HG03565 (cell line): ENCODE results near the gene KLK2.

Experiments
- ATAC-seq: cut with Tn5 transposase; IDR thresholded peaks from one replicate; pipeline ENCODE4 v1.9.1; 2021; ENCODE audit warnings: mild to moderate bottlenecking, moderate library complexity; ENCODE audit not compliant: unreplicated experiment

KLK2 gene

DNA sequence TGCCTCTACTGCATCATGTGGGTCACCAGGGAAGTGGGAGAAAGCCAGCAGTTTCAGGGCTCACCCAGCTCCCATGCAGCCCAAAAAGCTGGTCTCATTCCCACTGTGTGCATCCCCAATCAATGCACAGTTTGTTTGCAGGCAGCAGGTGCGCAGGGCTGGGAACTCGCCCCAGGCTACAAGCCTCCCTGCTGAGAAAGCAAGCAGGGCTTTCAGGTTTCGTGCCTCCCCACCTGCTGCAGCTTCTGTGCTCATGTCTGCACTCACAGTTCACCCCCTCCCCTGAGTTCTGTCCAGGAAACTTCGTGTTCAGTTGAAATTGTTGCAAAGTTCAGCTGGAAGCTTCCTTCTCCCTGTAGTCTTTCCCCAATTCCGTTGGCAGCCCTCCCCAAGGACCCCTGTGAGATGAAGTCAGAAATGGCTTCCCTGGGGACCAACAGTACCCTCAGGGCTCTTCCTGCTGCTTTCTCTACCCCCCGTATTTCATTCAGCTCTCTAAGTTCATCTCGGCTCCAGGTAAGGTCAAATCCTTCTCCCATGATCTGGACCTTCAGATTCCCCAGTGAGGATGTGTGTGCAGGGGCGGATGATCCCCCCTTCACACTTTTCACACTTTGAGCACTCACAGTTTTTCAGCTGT is 28.8 kb upstream of the KLK2 start:
- no peak for ATAC-seq

DNA sequence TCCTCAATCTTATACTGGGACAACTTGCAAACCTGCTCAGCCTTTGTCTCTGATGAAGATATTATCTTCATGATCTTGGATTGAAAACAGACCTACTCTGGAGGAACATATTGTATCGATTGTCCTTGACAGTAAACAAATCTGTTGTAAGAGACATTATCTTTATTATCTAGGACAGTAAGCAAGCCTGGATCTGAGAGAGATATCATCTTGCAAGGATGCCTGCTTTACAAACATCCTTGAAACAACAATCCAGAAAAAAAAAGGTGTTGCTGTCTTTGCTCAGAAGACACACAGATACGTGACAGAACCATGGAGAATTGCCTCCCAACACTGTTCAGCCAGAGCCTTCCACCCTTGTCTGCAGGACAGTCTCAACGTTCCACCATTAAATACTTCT is 22.5 kb upstream of the KLK2 start:
- no peak for ATAC-seq

DNA sequence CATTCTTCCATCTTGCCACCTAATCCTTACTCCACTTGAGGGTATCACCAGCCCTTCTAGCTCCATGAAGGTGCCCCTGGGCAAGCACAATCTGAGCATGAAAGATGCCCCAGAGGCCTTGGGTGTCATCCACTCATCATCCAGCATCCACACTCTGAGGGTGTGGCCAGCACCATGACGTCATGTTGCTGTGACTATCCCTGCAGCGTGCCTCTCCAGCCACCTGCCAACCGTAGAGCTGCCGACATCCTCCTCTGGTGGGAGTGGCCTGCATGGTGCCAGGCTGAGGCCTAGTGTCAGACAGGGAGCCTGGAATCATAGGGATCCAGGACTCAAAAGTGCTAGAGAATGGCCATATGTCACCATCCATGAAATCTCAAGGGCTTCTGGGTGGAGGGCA is 21.6 kb upstream of the KLK2 start:
- no peak for ATAC-seq

DNA sequence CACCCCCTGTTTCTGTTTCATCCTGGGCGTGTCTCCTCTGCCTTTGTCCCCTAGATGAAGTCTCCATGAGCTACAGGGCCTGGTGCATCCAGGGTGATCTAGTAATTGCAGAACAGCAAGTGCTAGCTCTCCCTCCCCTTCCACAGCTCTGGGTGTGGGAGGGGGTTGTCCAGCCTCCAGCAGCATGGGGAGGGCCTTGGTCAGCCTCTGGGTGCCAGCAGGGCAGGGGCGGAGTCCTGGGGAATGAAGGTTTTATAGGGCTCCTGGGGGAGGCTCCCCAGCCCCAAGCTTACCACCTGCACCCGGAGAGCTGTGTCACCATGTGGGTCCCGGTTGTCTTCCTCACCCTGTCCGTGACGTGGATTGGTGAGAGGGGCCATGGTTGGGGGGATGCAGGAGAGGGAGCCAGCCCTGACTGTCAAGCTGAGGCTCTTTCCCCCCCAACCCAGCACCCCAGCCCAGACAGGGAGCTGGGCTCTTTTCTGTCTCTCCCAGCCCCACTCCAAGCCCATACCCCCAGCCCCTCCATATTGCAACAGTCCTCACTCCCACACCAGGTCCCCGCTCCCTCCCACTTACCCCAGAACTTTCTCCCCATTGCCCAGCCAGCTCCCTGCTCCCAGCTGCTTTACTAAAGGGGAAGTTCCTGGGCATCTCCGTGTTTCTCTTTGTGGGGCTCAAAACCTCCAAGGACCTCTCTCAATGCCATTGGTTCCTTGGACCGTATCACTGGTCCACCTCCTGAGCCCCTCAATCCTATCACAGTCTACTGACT is 18.4 kb upstream of the KLK2 start, which contains the start of gene KLK3:
KLK3 (plus strand) TSS at position 280 of the 775 bp plus-strand sequence; CDS start at position 321, 41 bp downstream.
- no peak for ATAC-seq

DNA sequence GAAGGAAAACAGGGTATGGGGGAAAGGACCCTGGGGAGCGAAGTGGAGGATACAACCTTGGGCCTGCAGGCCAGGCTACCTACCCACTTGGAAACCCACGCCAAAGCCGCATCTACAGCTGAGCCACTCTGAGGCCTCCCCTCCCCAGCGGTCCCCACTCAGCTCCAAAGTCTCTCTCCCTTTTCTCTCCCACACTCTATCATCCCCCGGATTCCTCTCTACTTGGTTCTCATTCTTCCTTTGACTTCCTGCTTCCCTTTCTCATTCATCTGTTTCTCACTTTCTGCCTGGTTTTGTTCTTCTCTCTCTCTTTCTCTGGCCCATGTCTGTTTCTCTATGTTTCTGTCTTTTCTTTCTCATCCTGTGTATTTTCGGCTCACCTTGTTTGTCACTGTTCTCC is 15.9 kb upstream of the KLK2 start:
- no peak for ATAC-seq

DNA sequence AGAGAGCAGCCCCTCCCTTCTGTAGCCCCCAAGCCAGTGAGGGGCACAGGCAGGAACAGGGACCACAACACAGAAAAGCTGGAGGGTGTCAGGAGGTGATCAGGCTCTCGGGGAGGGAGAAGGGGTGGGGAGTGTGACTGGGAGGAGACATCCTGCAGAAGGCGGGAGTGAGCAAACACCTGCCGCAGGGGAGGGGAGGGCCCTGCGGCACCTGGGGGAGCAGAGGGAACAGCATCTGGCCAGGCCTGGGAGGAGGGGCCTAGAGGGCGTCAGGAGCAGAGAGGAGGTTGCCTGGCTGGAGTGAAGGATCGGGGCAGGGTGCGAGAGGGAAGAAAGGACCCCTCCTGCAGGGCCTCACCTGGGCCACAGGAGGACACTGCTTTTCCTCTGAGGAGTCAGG is 14.4 kb upstream of the KLK2 start:
- ATAC-seq, result no peak

DNA sequence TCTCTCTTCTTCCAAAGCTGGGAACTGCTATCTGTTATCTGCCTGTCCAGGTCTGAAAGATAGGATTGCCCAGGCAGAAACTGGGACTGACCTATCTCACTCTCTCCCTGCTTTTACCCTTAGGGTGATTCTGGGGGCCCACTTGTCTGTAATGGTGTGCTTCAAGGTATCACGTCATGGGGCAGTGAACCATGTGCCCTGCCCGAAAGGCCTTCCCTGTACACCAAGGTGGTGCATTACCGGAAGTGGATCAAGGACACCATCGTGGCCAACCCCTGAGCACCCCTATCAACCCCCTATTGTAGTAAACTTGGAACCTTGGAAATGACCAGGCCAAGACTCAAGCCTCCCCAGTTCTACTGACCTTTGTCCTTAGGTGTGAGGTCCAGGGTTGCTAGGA is 13.4 kb upstream of the KLK2 start:
- no peak for ATAC-seq

DNA sequence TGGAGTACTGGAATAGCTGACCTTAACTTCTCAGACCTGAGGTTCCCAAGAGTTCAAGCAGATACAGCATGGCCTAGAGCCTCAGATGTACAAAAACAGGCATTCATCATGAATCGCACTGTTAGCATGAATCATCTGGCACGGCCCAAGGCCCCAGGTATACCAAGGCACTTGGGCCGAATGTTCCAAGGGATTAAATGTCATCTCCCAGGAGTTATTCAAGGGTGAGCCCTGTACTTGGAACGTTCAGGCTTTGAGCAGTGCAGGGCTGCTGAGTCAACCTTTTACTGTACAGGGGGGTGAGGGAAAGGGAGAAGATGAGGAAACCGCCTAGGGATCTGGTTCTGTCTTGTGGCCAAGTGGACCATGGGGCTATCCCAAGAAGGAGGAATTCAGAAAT is 12.2 kb upstream of the KLK2 start:
- no peak for ATAC-seq

DNA sequence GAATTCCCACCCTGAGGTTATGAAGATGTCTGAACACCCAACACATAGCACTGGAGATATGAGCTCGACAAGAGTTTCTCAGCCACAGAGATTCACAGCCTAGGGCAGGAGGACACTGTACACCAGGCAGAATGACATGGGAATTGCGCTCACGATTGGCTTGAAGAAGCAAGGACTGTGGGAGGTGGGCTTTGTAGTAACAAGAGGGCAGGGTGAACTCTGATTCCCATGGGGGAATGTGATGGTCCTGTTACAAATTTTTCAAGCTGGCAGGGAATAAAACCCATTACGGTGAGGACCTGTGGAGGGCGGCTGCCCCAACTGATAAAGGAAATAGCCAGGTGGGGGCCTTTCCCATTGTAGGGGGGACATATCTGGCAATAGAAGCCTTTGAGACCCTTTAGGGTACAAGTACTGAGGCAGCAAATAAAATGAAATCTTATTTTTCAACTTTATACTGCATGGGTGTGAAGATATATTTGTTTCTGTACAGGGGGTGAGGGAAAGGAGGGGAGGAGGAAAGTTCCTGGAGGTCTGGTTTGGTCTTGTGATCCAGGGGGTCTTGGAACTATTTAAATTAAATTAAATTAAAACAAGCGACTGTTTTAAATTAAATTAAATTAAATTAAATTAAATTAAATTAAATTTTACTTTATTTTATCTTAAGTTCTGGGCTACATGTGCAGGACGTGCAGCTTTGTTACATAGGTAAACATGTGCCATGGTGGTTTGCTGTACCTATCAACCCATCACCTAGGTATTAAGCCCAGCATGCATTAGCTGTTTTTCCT is 11.5 kb upstream of the KLK2 start:
- ATAC-seq, result no peak

DNA sequence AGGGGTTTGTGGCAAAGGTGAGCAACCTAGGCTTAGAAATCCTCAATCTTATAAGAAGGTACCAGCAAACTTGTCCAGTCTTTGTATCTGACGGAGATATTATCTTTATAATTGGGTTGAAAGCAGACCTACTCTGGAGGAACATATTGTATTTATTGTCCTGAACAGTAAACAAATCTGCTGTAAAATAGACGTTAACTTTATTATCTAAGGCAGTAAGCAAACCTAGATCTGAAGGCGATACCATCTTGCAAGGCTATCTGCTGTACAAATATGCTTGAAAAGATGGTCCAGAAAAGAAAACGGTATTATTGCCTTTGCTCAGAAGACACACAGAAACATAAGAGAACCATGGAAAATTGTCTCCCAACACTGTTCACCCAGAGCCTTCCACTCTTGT is 3.8 kb upstream of the KLK2 start:
- ATAC-seq, result no peak

DNA sequence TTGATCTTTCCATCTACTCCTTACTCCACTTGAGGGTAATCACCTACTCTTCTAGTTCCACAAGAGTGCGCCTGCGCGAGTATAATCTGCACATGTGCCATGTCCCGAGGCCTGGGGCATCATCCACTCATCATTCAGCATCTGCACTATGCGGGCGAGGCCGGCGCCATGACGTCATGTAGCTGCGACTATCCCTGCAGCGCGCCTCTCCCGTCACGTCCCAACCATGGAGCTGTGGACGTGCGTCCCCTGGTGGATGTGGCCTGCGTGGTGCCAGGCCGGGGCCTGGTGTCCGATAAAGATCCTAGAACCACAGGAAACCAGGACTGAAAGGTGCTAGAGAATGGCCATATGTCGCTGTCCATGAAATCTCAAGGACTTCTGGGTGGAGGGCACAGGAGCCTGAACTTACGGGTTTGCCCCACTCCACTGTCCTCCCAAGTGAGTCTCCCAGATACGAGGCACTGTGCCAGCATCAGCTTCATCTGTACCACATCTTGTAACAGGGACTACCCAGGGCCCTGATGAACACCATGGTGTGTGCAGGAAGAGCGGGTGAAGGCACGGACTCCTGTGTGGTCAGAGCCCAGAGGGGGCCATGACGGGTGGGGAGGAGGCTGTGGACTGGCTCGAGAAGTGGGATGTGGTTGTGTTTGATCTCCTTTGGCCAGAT is 2.7 kb upstream of the KLK2 start:
- no peak for ATAC-seq

DNA sequence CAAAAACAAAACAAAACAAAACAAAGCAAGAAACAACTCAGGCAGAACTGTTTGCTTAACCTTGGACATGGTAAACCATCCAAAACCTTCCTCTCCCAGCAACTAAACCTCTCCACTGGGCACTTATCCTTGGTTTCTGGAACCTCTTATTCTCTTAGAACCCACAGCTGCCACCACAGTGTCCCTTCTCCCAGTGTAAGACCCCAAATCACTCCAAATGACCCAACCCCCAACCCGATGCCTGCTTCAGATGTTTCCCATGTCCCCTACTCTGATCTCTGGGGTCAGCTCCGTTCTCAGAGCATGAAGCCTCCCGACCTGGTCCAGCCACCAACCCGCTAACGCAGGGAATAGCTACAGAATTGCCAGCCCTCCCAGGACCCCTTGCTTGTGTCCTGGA is 972 bp downstream of the KLK2 start:
- no peak for ATAC-seq

DNA sequence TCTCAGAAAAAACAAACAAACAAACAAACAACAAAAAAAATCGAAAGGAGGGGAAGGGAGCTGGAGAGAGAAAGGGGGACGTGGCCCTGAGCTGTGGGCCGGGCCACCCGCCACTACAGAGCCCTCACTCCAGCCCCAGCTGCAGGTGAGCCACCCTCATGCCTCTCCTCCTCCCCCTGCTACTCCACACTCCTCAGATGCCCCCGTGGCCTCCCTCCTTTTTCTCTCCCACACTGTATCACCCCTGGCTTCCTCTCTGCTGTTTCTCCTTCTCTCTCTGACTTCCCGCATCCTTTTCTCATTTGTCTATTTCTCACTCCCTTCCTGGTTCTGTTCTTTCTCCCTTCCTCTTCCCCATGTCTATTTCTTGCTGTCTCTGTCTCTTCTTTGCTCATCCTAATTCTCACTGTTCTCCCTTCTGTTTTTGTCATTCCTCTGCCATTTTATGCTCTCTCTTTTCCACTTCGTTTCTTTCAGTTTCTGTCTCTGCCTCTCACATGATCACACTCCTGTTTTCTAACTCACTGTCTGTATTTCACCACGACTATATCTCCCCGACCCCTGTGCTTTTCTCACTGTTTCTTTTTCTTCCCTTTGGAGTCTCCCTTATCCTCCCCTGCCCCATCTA is 2.7 kb downstream of the KLK2 start:
- no peak for ATAC-seq

DNA sequence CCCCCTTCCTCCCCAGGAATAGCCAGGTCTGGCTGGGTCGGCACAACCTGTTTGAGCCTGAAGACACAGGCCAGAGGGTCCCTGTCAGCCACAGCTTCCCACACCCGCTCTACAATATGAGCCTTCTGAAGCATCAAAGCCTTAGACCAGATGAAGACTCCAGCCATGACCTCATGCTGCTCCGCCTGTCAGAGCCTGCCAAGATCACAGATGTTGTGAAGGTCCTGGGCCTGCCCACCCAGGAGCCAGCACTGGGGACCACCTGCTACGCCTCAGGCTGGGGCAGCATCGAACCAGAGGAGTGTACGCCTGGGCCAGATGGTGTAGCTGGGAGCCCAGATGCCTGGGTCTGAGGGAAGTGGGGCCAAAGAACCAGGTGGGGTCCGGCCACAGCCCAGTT is 3.2 kb downstream of the KLK2 start:
- ATAC-seq, result no peak

DNA sequence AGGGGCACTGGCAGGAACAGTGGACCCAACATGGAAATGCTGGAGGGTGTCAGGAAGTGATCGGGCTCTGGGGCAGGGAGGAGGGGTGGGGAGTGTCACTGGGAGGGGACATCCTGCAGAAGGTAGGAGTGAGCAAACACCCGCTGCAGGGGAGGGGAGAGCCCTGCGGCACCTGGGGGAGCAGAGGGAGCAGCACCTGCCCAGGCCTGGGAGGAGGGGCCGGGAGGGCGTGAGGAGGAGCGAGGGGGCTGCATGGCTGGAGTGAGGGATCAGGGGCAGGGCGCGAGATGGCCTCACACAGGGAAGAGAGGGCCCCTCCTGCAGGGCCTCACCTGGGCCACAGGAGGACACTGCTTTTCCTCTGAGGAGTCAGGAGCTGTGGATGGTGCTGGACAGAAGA is 4.1 kb downstream of the KLK2 start:
- ATAC-seq, result no peak

DNA sequence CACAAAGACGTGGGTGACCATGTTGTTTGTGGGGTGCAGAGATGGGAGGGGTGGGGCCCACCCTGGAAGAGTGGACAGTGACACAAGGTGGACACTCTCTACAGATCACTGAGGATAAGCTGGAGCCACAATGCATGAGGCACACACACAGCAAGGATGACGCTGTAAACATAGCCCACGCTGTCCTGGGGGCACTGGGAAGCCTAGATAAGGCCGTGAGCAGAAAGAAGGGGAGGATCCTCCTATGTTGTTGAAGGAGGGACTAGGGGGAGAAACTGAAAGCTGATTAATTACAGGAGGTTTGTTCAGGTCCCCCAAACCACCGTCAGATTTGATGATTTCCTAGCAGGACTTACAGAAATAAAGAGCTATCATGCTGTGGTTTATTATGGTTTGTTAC is 5.6 kb downstream of the KLK2 start:
- no peak for ATAC-seq

DNA sequence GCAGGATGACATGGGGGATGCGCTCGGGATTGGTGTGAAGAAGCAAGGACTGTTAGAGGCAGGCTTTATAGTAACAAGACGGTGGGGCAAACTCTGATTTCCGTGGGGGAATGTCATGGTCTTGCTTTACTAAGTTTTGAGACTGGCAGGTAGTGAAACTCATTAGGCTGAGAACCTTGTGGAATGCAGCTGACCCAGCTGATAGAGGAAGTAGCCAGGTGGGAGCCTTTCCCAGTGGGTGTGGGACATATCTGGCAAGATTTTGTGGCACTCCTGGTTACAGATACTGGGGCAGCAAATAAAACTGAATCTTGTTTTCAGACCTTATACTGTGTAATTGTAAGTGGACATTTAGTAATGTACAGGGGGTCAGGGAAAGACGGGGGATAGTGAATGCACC is 7.0 kb downstream of the KLK2 start:
- no peak for ATAC-seq

DNA sequence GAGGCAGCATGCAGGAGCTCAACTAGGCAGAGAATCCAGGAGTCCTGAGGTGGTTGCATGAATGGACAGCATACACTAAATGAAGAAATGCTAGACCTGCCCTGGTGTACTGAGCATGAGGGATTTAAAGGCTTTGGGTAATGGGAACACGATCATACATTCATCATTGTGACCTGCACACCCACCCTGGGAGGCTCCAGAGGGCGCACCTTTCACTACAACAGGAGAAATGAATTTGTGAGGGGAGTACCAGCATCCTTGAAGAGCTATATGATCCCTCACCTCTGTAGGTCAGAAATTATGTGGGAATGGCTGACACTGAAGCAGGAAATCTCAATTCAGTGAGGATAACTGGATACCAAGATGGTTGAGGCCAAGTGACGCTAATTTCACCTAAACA is 8.9 kb downstream of the KLK2 start:
- ATAC-seq, result no peak

DNA sequence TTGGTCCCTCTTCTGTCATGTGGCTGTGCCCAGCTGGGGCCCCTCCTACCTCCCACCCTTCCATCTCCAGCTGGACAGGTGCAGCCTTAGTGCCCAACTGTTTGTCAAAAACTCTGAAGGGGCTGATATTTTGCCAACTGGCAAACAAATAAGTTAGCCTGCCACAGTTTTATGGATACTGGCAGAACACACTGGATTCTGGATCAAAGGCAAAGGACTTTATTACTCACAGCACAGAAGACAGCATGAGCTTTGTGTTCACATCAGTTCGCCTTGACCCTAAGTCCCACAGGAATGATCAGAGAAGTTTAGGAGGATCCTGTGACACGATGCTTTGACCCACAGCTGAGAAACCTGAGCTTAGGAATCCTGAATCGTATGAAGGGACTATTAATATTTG is 16.4 kb downstream of the KLK2 start:
- no peak for ATAC-seq

DNA sequence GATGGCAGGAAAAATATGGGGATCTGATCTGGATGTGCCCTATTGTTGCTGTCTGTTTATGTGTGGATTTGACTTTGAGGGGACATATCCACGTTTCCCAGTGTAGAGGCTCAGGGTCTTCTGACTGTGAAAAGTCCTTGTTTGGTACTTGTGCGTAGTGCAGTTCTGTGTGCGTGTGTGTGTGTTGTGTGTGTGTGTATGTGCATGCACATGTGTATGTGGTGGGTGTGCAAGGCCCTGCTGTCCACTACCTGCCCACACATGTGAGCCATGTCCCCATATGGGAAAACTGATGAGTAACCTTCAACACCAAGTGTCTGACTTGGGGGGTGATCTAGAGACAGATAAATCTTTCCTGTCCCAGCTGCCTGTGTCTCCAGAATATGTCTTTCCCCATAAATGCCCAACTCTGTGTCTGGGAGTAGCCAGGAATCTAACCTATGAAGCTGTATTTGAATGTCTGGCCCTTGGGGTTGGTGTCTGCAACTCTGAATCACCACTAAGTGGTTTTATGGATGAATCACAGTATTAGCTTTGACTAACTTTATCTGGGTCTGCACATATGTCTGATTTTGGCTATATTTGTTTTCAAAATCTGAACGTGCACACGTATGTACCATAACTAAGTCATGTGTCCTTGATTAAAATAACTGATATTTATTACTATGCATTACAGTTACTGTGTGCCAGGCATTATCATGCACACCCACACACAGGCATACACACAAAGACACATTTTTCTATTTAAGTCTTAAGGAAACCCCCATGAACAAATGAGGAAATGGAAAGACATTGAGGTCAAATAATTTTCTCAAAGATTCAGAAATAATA is 17.4 kb downstream of the KLK2 start:
- no peak for ATAC-seq
